Dedifferentiated amniotic fluid mesenchymal stem cell (primary cell): ENCODE measurements around the gene CELF1.

ENCODE experiments used
- DNase-seq: peaks from one replicate; pipeline ENCODE4 v3.0.0-alpha.2; 2016; ENCODE audit errors: extremely low spot score

The CELF1 gene

DNA sequence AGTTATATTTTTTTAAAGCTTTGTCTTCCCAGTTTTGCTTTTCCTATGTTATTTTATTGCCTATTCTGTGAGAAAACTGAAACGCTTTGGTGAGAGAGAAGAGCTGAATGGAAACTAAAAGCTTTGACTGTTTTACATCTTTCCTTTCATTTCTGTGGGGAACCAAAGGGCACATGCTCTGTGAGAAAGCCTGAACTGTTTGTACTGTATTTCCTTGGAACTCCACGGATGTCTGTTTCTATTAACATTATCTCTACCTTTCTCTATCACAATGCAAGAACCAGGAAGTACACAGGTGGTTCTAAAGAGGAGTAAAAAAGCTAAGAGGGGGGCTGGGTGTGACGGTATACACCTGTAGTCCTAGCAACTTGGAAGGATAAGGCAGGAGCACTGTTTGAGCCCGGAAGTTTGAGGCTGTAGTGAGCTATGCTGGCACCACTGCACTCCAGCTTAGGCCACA, 43.8 kb downstream of the CELF1 start:
- no peak for DNase-seq

DNA sequence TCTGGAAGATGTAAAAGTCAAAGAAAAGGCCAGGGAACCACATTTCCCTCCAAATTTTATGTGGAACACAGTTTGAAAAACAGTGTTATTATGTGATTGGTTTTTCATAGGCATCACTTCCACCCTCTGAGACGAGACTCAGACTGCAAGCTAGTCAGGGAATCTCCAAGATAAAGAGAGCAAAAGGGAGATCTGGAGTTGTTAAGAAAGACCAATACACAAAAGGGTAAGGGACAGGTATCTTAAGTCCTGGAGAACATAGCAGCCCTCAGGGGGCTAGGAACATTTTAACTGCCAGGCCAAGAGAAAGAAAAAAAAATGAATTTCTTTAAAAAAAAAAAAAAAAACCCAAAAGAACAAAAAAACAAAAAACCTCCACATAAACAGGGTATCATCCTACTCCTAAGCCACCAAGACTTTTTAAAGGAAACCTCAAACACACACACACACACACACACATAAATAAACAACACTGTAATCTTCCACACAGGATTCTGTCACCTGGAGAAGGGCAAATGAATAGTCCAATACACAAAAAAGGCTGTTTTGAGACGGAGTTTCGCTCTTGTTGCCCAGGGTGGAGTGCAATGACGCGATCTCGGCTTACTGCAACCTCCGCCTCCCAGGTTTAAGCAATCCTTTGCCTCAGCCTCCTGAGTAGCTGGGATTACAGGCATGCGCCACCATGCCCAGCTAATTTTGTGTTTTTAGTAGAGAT, 44.5 kb downstream of the CELF1 start:
- DNase-seq, result no peak

DNA sequence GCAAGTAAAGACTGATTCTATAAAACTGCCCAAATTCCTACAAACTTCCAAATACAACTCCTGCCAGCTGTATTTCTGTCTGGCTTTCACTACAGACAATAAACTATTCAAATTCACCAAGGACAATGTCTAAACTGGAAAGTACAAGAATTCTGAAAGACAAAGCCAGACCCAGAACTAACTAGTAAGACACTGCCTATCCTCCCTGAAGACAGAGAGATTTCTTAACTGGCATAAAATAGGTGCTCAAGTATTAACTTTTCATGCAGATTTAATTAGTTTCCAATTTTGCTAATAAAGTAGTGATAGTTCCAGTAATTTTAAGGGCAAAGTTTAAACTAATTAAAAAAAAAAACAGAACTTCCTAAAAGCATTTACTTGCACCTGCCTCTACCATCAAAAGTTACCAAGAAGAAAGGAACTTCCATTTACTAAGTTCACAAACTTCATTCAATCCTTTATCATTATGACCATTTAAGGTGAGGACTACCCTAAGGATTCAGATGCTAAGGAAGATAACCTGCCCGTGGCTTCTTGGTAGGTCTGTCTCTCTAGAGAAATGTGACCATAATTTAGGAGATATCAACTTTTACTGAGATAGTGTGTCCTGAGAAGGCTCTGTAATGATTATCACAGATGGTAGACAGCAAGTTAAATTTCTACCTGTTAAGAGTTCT, 45.2 kb downstream of the CELF1 start:
- no peak for DNase-seq

DNA sequence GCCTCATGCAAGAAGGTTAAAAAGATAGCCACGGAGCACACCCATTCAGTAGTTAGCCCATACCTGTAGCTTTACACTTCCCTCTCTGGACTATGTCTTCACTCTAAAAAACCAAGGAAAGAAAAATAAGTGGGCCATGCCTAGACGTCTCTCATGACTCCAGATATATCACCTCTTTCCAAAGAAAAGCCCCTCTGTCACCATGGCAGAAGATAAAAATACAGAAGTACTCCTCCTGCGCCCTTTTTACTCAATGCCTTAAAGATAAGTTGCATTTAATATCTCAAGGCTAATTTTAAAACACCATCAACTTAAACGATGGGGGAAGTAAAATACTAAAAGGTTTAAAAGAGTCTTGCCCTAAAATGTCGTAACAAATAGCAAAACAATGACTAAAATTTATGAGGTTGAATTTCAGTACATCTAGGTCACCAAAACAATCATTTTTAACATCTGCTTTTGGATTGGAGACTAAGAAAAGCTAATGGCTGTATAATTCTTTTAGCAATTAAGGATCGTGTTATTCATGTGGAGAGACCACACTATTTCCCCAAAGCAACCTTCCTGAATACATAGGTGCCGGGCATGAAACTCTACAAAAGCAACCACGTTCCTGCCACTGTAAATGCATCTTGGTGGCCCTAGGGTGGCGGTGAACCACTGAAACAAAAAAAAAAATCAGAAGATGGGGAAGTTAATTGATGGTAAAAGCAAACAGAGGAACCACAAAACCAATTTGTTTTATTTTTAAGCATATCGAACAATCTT, 46.0 kb downstream of the CELF1 start:
- DNase-seq, result no peak

DNA sequence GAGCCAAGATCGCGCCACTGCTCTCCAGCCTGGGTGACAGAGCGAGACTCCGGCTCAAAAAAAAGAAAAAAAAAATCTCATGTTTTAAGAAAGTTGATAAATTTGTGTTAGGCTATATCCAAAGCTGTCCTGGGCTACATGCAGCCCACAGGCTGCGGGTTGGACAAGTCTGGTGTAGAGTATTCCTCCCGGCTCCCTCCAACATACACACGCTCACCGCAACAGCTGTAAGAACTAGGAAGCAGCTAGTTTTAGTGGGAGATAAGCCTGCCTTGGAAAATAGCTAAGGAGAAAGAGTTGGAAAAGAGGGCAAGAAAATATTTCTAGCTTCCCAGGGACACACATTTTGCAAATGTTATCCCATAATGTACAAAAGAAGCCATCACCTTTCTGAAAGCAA, 46.6 kb downstream of the CELF1 start:
- no peak for DNase-seq

DNA sequence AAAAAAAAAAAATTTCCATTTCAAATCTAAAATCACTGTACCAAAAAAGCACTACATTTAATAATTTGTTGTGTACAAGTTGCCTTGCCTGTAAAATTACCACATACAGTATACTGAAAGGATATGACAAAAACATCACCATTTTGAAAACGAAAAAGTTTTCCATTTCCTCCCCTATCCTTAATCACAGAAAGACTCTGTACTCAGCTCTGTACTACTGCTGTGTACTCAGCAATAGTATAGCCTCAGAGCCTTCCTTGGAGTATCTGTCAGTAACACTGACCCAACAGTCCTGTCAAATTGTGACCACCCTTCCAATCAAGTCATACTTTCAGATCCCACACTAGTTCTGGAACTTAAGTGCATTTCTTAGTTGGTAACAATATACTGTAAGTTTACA, 48.0 kb downstream of the CELF1 start:
- no peak for DNase-seq

DNA sequence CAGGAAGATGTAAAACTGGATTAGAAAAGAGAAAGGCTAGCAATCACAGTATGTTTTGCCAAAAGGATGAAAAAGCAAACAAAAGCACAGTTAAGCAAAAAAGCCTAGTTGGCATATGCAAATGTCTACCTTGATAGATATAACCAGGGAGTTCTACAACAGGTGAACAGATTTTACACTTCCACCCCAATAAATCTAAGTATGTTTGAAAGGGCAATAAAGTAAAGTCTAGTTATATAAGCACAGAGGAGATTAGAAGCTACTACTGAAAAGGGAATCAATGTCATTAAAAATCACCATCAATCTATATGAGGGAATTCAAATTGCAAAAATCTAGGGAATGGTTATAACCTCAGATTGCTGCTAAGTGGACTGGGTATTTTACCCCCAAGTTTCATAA, 49.7 kb downstream of the CELF1 start:
- DNase-seq, result no peak

DNA sequence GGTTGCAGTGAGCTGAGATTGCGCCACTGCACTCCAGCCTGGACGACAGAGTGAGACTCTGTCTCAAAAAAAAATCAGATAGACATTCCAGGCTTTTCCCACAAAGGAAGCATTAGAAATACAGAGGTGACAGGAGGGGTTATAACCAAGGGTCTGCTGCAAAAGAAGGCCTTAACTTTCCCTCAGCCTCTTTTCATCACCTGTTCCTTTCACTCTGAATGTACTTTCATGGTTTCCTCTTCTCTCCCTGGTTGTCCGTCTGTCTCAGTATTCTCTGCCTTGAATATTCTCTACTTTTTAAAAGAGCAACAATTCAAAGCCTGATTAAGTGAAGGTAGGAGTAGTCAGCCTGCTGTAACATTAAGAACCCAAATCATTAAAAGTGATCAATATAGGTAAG, 50.2 kb downstream of the CELF1 start:
- DNase-seq, result no peak

DNA sequence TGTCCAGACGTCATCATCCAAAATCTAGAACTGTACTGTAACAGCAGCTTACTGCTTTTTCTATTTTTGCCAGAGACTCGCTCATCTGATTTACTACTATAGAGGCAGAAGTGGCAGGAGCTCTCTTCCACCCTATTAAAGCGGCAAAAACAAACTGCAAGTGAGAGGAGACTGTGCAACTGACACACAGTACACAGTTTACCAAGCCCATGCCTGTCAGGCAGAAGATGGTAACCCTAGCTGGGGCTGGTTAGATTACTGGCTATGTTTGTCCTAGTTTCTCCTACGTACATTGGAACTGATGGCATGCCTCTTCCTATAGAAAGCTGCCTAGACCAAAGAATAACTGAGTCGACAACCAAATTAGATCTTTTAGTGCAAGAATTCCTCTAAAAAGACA, 51.8 kb downstream of the CELF1 start:
- DNase-seq, result no peak

DNA sequence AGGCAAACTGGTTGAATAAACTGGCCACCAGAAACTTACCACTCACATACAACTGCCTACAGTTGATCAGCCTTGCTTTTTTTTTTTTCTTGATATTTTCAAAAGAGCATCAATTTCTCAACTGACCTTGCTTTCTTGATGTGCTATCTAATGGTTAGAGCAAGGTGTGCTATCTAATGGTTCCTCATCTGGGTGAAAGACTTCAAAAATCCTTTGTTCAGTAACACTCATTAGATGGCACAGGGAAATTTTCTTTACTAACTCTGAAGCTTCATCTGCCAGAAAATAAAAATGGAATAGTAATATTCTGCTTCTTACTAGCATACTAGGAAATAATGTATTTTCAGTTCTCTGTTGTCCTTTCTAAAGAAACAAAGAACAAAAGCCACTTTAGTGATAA, 52.8 kb downstream of the CELF1 start:
- no peak for DNase-seq

DNA sequence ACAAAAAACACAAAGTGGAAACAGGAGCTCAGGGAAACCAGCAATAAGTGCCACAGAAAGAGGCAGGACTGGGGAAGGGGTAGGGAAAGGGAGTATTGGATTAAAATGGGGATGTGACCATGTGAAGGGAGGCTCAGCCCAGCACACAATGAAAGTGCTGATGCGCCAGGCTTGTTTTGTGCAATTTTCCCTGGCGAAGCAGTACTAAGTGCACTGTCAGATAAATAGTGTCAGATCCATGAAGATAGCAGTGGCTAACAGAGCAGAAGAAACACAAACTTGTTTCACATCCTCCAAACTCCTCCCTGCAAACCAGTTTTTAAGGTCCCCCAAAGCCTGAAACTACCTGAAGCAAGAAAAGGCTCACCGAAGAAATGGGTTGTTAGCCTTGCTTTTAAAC, 53.3 kb downstream of the CELF1 start:
- DNase-seq, result no peak

DNA sequence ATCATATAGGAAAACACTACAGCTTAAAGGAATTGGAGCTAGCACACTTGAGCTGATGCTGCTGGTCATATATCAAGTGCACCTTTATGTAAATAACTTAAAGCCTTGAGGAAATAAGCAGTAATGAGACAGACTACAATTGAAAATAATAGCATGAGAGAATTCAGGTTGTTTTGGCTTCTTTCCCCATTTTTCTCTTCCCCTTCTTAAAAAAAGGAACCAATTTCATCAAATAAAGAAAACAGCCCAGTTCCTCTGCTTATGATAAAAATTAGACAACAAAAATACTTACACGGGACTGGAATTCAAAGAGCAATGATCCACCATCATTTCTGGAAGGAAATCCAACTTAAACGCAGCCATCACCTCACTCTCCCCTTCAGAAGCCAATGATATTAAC, 53.8 kb downstream of the CELF1 start:
- no peak for DNase-seq

DNA sequence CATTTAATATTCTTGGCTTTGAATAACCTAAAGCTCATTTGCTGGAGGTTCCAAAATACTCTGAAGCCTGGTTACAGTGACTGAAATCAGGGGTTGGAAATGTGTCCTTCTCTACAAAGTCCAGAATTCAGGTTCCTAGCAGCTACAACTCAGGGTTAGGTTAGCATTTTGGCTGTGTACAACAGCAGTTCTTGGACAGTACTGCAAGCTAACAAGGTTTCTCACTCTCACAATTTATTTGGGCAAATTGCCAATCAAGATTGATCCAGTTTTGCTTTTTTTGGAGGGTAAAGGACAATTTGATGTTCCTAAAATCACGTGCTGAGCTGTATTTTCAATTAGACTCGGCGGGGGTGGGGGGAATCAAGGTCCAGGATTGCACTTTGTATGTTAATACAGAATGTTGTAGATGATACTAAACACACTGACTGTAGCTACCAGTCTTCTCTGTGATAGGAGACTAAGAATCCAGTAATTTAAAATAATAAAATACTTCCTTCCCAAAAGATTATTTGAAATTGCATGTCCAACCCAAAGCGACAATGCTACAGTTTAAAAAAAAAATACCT, 54.3 kb downstream of the CELF1 start:
- DNase-seq, result no peak

DNA sequence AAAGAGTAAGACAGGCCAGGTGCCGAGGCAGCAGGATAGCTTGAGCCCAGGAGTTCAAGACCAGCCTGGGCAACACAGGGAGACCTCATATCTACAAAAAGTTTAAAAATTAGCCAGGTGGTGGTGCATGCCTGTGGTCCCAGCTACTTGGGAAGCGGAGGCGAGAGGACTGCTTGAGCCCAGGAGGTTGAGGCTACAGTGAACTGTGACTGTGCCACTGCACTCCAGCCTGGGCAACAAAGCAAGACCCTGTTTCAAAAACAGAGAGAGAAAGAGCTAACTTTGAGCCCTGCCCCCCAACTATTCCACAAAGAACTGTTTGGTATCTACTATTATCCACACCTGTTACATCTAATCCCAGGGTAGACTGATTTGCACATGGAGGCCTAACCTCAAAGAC, 54.8 kb downstream of the CELF1 start:
- DNase-seq, result no peak

DNA sequence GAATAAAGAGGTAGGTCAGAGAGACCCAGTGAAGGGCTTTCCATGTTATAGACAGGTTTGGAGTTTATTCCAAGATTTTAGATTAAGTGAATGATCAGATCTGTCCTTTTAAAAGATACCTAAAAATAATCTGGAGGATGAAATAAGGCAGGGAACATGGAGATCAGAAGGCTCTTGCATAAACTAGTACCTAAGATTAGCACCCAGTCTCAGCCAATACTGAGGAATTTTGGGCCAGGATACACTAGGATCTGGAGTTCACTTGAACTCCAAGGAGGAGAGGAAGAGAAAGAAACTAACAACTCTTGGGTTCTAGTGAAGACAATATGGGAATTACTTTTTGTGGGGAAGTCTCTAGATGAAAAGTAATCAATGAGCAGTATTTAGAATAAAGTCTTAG, 56.1 kb downstream of the CELF1 start:
- no peak for DNase-seq

DNA sequence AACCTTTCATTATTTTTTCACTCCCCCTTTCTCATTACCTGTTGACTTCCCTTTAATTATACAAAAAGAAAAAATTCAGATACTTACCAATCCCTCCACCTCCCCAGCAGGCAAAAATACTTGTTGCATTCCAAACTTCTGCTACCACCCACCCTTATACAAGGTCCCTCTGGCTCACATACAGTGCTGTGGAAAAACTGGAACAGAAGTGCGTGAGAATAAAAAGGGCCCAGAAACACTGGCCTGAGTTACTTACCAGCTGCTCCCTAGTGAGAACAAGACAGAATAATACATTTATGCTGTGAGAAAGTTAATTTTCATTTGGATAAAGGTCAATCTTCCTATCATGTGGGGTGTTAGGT, 57.1 kb downstream of the CELF1 start:
- DNase-seq, result no peak

DNA sequence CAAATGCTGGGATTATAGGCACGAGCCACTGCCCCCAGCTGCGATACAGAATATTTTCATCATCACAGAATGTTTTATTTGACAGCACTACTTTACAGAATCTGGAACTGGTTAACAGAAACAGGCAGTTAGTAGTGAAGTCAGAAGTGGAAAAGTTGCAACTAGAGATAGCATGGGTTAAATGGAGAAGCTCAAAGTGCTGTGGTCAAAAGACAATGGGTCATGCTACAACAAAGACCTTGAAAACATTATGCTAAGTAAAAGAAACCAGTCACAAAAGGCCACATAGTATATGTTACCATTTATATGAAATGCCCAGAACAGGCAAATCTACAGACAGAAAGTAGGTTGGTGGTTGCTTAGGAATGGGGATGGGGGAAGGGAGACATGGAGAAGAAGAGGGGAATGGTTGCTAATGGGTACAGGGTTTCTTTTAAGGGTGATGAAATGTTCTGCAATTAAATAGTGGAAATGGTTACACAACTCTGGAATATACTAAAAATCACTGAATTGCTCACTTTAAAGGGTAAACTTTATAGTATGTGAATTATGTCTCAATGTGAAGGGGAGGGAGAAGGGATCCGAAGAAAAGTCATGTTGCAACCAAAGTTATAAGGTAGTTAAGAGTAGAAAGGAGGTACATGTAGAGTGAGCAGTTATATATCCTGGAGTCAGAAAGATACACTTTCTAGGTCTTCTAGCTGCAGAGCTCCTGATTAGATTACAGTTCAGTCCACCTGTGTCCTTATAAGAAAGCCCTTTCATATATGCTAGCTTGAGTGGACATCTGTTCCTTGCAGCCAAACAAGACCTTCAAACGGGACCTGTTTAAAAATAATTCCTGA, 57.7 kb downstream of the CELF1 start:
- DNase-seq, result peak; percentile 87

DNA sequence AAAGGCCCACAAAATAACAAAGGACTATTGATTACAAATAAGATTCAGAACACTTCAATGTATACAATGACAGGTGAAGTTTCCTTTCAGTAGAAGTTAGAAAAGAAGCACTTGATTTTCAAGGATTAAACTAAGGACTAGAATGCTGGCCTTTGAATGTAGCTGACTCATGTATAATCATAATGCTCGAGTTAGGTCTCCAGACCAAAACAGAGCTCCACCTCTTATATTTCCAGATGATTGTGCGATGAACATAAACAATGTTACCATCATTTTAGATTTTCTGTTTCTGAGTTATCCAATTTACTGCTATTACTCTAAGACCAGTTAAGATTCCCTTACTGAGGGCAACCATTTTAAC, 63.6 kb downstream of the CELF1 start:
- DNase-seq, result peak; percentile 42

DNA sequence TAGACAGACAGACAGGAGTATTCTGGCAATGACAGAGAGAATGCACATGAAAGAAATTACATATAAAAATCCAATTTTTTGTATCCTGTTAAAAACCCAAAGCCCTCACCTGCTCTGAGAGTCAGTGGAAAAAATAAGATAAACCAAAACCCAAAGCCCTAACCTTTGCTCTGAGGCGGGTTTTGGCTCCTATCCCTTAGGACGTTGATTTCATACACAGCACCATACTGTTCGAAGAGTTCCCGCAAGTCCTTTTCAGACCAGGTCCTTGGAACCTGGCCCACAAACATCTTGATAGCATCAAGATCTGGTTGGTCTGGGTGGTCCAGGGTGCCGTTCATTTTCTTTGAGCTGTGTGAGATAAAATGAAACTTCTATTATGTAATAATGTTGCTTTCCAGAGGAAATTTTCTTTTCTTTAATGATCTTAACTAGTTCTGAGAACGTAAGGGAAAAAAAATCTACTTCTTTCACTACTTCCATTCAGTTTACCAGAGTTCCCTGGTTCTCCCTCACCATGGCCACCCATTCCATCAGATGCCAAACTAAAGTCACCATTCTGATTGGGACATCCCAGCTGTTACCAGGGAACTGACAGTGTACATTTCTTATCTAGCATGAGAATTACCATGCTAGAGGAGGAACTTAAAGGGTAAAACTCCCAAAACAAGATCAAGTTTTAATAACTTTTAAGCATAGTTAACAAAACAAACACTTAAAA, 64.1 kb downstream of the CELF1 start:
- no peak for DNase-seq

DNA sequence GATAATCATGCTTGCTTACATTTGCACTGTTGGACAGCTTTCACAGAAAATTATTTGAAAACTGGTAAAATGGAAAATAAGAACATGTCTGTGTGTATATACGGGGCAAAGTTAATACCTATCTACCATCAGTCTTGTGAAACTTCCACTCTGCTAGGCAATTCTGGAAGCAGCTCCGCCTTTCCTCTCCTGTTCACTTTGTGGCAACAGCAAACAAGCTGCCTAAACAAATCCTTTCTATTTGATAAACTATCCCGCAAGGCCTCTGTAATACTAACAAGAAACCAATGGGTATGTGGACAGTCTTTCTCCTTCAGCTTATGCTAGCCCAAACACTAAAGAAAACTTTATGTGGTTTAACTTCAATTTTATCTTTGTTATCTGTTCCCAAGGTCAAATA, 64.8 kb downstream of the CELF1 start:
- DNase-seq, result no peak

DNA sequence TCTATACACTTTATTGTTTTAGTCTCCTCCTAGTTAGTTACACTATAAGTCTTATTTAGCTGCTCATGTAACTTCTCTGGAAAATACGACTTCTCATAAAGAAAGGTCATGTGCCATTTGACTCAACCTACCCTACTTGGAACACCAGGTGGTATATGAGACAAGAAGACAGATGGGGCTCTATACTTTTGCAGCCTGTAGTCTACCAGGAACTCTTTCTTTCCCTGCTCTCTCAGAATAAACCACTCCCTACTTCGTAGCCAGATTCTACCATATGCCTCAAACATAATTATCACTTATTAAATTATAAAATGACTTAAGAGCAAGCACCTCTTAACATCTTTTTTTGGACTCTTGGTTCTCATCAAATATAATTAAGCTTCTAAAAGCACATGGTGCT, 65.5 kb downstream of the CELF1 start:
- DNase-seq, result no peak
